T-cell (primary cell): ENCODE data around the gene DLGAP1. TPM values are rescaled to one million over a fixed set of nuclear protein-coding genes. Genes with fewer than 3 reads are reported as not detected.

Experiments used
- ATAC-seq, 4 experiments: fragments of 200-7000 bp in 3 of 4; fragments of 150-1000 bp in 1 of 4; cut with Tn5 transposase; replicated peaks in 1 of 4; 1 replicate in 3 of 4; 2 replicates in 1 of 4; pipeline ENCODE4 v1.10.0; 2021; ENCODE audit warnings: moderate library complexity in 3 of 4, mild to moderate bottlenecking in 2 of 4, moderate number of reproducible peaks in 1 of 4
- CTCF ChIA-PET, 2 donors: fragments of 300-600 bp; sonication (Branson Sonifier 250); formaldehyde crosslinking; loops; one replicate each; lab custom pipeline; 2022; ENCODE audit warnings: antibody characterized with exemption in 2 of 2; lab: Charles Lee
- POLR2A ChIA-PET, 2 donors: fragments of 300-600 bp; sonication (Branson Sonifier 250); formaldehyde crosslinking; loops; one replicate each; lab custom pipeline; 2022; ENCODE audit warnings: antibody characterized with exemption in 2 of 2; lab: Charles Lee
- DNase-seq, 35 experiments: peaks; one replicate each; pipeline versions ENCODE4 v3.0.0 to v3.0.0-alpha.2; 2013 to 2023
- H3K27ac ChIP-seq: one replicate; pipeline ENCODE4 v1.5.1; 2013; ENCODE audit warnings: low read length
- H3K27me3 ChIP-seq, 2 experiments: replicated peaks in 1 of 2; 1 replicate in 1 of 2; 2 replicates in 1 of 2; pipeline versions ENCODE4 v1.6.1 to v1.7.0; 2013; ENCODE audit warnings: low read length in 1 of 2, mixed read lengths in 1 of 2; ENCODE audit not compliant: control insufficient read depth in 2 of 2, insufficient read depth in 2 of 2; ENCODE audit errors: extremely low read depth in 1 of 2
- H3K36me3 ChIP-seq, 2 donors: 1 replicate in 1 of 2; 2 replicates in 1 of 2; pipeline versions ENCODE4 v1.6.1 to v1.7.0; 2013; ENCODE audit warnings: low read length in 1 of 2; ENCODE audit not compliant: control insufficient read depth in 2 of 2, insufficient read depth in 1 of 2; ENCODE audit errors: extremely low read depth in 1 of 2
- H3K4me1 ChIP-seq, 2 experiments: 1 replicate in 1 of 2; 2 replicates in 1 of 2; pipeline versions ENCODE4 v1.6.1 to v1.7.0; 2013; ENCODE audit warnings: low read length in 2 of 2, mixed read lengths in 1 of 2; ENCODE audit not compliant: insufficient read depth in 2 of 2, control insufficient read depth in 1 of 2; ENCODE audit errors: extremely low read depth in 1 of 2
- H3K4me3 ChIP-seq, 2 donors: 1 replicate in 1 of 2; 2 replicates in 1 of 2; pipeline versions ENCODE4 v1.5.1 to v1.7.0; 2013; ENCODE audit warnings: mild to moderate bottlenecking in 2 of 2, low read length in 1 of 2, moderate library complexity in 1 of 2; ENCODE audit not compliant: control insufficient read depth in 1 of 2; ENCODE audit errors: extremely low read depth in 1 of 2
- H3K9me3 ChIP-seq: 2 replicates; pipeline ENCODE4 v1.7.0; 2013
- H3K27ac Mint-ChIP-seq, 2 donors: one replicate each; pipeline ENCODE4 v1.8.0; 2020 to 2021; ENCODE audit warnings: mild to moderate bottlenecking in 2 of 2, mixed read lengths in 2 of 2
- H3K27me3 Mint-ChIP-seq, 2 donors: one replicate each; pipeline ENCODE4 v1.8.0; 2021 to 2022; ENCODE audit warnings: mixed read lengths in 2 of 2
- H3K36me3 Mint-ChIP-seq: one replicate; pipeline ENCODE4 v1.8.0; 2021; ENCODE audit warnings: mixed read lengths
- H3K4me1 Mint-ChIP-seq, 3 donors: one replicate each; pipeline ENCODE4 v1.8.0; 2020 to 2022; ENCODE audit warnings: mixed read lengths in 3 of 3, mild to moderate bottlenecking in 1 of 3
- H3K4me3 Mint-ChIP-seq, 3 donors: one replicate each; pipeline ENCODE4 v1.8.0; 2020 to 2022; ENCODE audit warnings: mild to moderate bottlenecking in 3 of 3, mixed read lengths in 3 of 3, moderate library complexity in 3 of 3
- H3K9me3 Mint-ChIP-seq, 3 donors: one replicate each; pipeline ENCODE4 v1.8.0; 2020 to 2022; ENCODE audit warnings: mixed read lengths in 3 of 3
- WGBS: methylation state at CpG from one replicate; pipeline ENCODE4 v1.1.5; 2013; ENCODE audit warnings: missing lambda C conversion rate; ENCODE audit not compliant: insufficient coverage; 5-methylcytosine and 5-hydroxymethylcytosine counted together
- total RNA-seq, 35 experiments: library from RNA in 6 of 35; stranded (reverse) in 6 of 35; fragments of 120-200 nt in 1 of 35; gene quantifications; one replicate each; pipeline versions ENCODE4 v1.2.1 to v1.2.4 and lab custom pipeline; 2013 to 2026

Gene DLGAP1
- total RNA-seq, 5 donors from 2014 or later (not counting 1 experiment from before 2014, with no cell fraction given) = 0.25 to 1.8 (median 0.26) TPM

- H3K4me1 ChIP-seq = no peaks in the 10 kb centered on the region
- POLR2A ChIA-PET = no interaction called here
- Mint-ChIP-seq H3K27me3 (peaks cover 3 to 6% of the 10 kb centered on the region in 2 donors), H3K27ac (no peak overlapping the region), H3K36me3 (no peaks in the 10 kb centered on the region), H3K4me3 (no peak overlapping the region), H3K9me3 (peaks cover 4 to 14% (median 5%) of the 10 kb centered on the region in 3 donors), H3K4me1 (no peaks in the 10 kb centered on the region)
- peaks cover 0 to 3% of the 10 kb centered on the region in 2 experiments for H3K27me3 ChIP-seq
- no CpG with 5 or more reads among the region's 1 CpG for WGBS
- no peak overlapping the region for H3K4me3 ChIP-seq
- DNase-seq = no peak
- no peak overlapping the region for H3K27ac ChIP-seq
- H3K9me3 ChIP-seq = no peaks in the 10 kb centered on the region
- CTCF ChIA-PET = no interaction called here
- no peaks in the 10 kb centered on the region for H3K36me3 ChIP-seq
- no peak for ATAC-seq
Observed at GRCh38 chr18:3742541-3742940, 712.6 kb downstream of the DLGAP1 start.

- Histone ChIP-seq H3K27ac (no peak overlapping the region), H3K9me3 (no peaks in the 10 kb centered on the region), H3K36me3 (no peaks in the 10 kb centered on the region), H3K27me3 (peaks cover 0 to 3% of the 10 kb centered on the region in 2 experiments), H3K4me3 (no peak overlapping the region), H3K4me1 (no peaks in the 10 kb centered on the region)
- H3K9me3 Mint-ChIP-seq = peaks cover 4 to 14% (median 5%) of the 10 kb centered on the region in 3 donors
- 94% methylated on average over 1 of the region's 1 CpG for WGBS
- ATAC-seq = no peak
- H3K27me3 Mint-ChIP-seq = peaks cover 5 to 6% of the 10 kb centered on the region in 2 donors
- no peaks in the 10 kb centered on the region for H3K36me3 Mint-ChIP-seq
- ChIA-PET CTCF (no interaction called here), POLR2A (no interaction called here)
- H3K4me3 Mint-ChIP-seq = no peak overlapping the region
- no peak for DNase-seq
- H3K4me1 Mint-ChIP-seq = no peaks in the 10 kb centered on the region
- no peak overlapping the region for H3K27ac Mint-ChIP-seq
Observed at GRCh38 chr18:3741333-3741732, 713.8 kb downstream of the DLGAP1 start.

GRCh38 chr18:3728704-3729437 is 726.2 kb downstream of the DLGAP1 start:
- 91% methylated on average over 31 of the region's 35 CpGs for WGBS
- H3K36me3 ChIP-seq = no peaks in the 10 kb centered on the region
- H3K36me3 Mint-ChIP-seq = no peaks in the 10 kb centered on the region
- H3K4me3 Mint-ChIP-seq = no peak overlapping the region
- H3K4me1 Mint-ChIP-seq = no peaks in the 10 kb centered on the region
- ATAC-seq (no peak), DNase-seq (no peak)
- no peak overlapping the region for H3K4me3 ChIP-seq
- no peaks in the 10 kb centered on the region for H3K4me1 ChIP-seq
- peaks cover 0 to 19% of the 10 kb centered on the region in 2 experiments for H3K27me3 ChIP-seq
- H3K9me3 Mint-ChIP-seq = no peaks in the 10 kb centered on the region
- ChIA-PET POLR2A (no interaction called here), CTCF (no interaction called here)
- H3K27ac Mint-ChIP-seq = no peak overlapping the region
- peaks cover 21 to 32% of the 10 kb centered on the region in 2 donors for H3K27me3 Mint-ChIP-seq
- no peak overlapping the region for H3K27ac ChIP-seq
- H3K9me3 ChIP-seq = no peaks in the 10 kb centered on the region

GRCh38 chr18:3727274-3727673 is 727.8 kb downstream of the DLGAP1 start:
- 87% methylated on average over 3 of the region's 7 CpGs for WGBS
- no peaks in the 10 kb centered on the region for H3K4me1 ChIP-seq
- DNase-seq = no peak
- ATAC-seq = no peak
- Mint-ChIP-seq H3K36me3 (no peaks in the 10 kb centered on the region), H3K27ac (no peak overlapping the region), H3K4me3 (no peak overlapping the region), H3K27me3 (peaks cover 25 to 35% of the 10 kb centered on the region in 2 donors), H3K4me1 (no peaks in the 10 kb centered on the region), H3K9me3 (no peaks in the 10 kb centered on the region)
- no peaks in the 10 kb centered on the region for H3K36me3 ChIP-seq
- peaks cover 0 to 19% of the 10 kb centered on the region in 2 experiments for H3K27me3 ChIP-seq
- no peak overlapping the region for H3K4me3 ChIP-seq
- ChIA-PET POLR2A (no interaction called here), CTCF (no interaction called here)
- no peaks in the 10 kb centered on the region for H3K9me3 ChIP-seq
- no peak overlapping the region for H3K27ac ChIP-seq

GRCh38 chr18:3726238-3726951 is 728.7 kb downstream of the DLGAP1 start:
- H3K4me3 ChIP-seq = no peak overlapping the region
- no peak overlapping the region for H3K4me3 Mint-ChIP-seq
- no peaks in the 10 kb centered on the region for H3K9me3 Mint-ChIP-seq
- no peaks in the 10 kb centered on the region for H3K4me1 ChIP-seq
- no peaks in the 10 kb centered on the region for H3K4me1 Mint-ChIP-seq
- no peak for DNase-seq
- WGBS = no CpG with 5 or more reads among the region's 4 CpGs
- no peaks in the 10 kb centered on the region for H3K9me3 ChIP-seq
- peaks cover 27 to 35% of the 10 kb centered on the region in 2 donors for H3K27me3 Mint-ChIP-seq
- POLR2A ChIA-PET = no interaction called here
- H3K36me3 ChIP-seq = no peaks in the 10 kb centered on the region
- H3K27ac Mint-ChIP-seq = no peak overlapping the region
- no peaks in the 10 kb centered on the region for H3K36me3 Mint-ChIP-seq
- no peak overlapping the region for H3K27ac ChIP-seq
- peaks cover 0 to 19% of the 10 kb centered on the region in 2 experiments for H3K27me3 ChIP-seq
- CTCF ChIA-PET = interaction anchor here in 1 of 2 donors (0.6 kb wide), 1 partner anchor 79 kb away, joined by 3 read pairs; no protein-coding TSS in a partner anchor
- no peak for ATAC-seq

GRCh38 chr18:3725115-3725514 is 730.0 kb downstream of the DLGAP1 start:
- no CpG with 5 or more reads among the region's 2 CpGs for WGBS
- Mint-ChIP-seq H3K27ac (no peak overlapping the region), H3K9me3 (no peaks in the 10 kb centered on the region), H3K4me1 (no peaks in the 10 kb centered on the region), H3K27me3 (peaks cover 27 to 35% of the 10 kb centered on the region in 2 donors), H3K36me3 (no peaks in the 10 kb centered on the region), H3K4me3 (no peak overlapping the region)
- no peak for DNase-seq
- no peak for ATAC-seq
- Histone ChIP-seq H3K4me1 (no peaks in the 10 kb centered on the region), H3K4me3 (no peak overlapping the region), H3K9me3 (no peaks in the 10 kb centered on the region), H3K27me3 (peaks cover 0 to 19% of the 10 kb centered on the region in 2 experiments), H3K36me3 (no peaks in the 10 kb centered on the region), H3K27ac (no peak overlapping the region)
- ChIA-PET POLR2A (no interaction called here), CTCF (no interaction called here)
